HG03103 (cell line): Measurements from ENCODE around the gene CRY2.

Experiments used
- ATAC-seq: cut with Tn5 transposase; IDR thresholded peaks from one replicate; pipeline ENCODE4 v1.9.1; 2021; ENCODE audit warnings: low read depth; ENCODE audit not compliant: unreplicated experiment

The CRY2 gene

DNA sequence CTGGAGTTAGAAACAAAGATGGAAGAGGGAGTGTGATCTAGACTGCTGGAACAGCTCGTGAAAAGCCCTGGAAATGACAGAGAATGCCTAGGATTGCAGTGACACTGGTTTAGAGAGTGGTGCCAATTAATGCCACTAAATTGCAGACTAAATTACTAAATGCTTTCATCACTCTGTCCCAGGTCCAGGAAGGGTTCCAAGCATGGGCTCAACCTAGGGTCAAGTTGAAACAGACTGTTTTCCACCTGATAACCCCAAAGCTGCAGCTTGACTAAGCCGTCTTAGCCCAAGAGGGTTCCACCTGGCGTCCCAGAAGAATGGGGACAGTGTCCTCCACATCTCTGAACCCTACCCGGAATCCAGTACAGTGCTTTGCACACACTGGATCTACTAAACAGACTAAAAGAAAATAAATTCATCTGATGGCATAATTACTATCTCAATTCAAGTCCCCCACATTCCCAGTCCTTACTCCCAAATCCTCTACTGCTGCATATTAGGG lies 1.1 kb upstream of the CRY2 start:
- ATAC-seq, result no peak

DNA sequence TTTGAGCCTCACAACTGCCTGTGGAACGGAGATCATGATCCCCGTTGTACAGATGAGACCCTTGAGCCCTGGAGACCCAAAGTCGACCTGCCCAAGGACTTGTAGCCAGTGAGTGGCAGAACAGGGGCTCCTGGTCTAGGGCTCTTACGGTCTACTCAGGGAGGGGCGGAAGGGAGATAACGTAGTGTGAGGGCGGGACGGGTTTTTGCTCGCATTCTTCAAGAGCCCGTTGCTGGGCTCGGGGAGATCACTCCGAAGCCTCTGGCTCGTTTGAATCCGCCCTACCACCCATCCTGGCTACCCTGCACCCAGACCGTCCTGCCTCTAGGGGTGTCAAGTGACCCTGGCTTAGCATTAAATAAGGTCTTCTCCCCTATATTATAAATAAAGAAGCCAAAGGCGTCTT lies 639 bp downstream of the CRY2 start:
- no peak for ATAC-seq

DNA sequence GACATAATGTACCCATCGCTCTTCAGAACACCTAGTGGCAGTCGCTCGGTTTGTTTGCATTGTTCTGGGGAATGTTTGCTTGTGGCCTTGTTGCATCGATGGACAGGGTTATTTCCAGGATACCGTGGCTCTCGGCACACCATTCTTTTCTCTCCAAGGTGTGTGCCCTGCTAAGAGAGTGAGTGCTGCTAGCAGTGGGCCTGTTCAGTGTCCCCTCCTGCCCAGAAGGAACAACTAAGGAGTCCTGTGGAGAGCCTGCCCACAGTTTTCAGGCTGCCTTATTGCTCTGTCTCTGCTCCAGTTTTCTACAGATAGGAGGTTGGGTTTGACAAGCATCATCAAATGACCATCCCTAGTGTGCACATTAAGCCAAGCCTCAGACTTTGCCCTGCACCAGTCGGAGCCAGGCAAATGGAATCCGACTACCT lies 1.4 kb downstream of the CRY2 start:
- ATAC-seq, result no peak

DNA sequence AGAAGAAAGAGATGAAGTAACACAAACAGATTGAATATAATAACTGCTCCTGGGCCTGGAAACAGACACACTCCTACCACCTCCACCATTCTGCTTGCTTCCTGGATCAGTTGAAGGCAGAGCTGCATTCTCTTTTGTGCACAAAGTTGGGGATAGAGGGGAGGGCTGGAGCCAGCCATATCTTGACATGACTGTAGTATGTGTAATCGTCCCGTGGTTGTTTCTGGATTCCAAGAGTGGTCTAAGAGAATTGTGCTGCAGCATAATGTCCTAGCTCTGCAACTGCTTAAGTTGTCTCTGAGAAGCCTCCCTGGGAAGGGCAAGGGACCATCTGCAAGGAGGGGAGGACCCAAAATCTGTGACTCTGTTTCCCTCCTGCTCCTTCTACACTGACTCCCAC lies 3.2 kb downstream of the CRY2 start:
- no peak for ATAC-seq

DNA sequence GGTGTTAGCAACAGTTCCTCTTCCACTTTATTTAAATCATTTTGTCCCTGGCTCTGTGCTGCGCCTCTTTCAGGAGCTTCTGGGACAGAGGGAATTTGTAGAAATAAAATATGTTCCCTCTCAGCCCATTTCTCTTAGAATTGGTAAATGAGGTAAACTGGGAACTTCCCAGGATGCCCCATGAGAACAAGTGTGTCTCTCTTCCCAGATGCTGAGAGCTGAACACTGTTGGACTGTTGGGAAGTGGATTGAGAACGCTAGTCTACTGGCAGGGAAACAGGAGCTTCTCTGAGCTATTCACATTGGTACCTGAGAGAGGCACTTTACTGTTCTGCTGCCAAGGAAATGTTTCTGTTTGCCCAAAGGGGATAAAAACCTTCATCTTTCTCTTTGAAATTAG lies 4.0 kb downstream of the CRY2 start:
- ATAC-seq, result no peak

DNA sequence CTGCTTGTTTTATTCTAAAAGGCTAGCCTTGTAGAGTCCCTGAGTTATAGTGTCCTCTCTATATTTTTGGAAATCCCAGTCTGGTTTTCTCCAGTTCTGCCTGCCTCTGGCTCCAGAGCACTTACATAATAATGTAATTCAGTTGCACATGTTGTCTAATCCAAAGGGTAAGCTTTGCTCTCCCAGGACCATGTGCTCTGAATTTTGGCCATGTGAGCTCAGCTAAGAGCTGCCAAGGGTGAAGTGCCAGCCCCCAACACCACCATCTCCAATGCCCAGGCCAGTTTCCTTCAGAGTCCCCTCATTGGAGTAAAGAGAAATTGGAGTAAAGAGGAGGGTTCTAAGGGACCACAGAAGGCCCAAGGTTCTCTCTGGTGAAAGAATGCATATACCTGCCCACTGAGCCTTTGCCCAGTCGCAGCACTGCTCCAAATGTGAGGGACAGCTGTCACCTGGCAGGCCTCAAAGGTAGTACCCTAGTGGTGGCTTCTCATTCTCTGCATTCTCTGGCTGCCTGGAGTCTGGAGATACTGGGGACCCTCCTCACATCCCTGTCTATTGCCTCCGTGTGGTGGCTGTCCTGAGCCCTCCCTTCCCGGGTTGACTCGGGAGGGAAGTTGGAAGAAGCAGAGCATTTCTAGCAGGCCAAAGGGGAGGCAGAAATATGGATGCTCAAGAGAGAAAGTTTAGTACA lies 4.9 kb downstream of the CRY2 start:
- ATAC-seq, result no peak

DNA sequence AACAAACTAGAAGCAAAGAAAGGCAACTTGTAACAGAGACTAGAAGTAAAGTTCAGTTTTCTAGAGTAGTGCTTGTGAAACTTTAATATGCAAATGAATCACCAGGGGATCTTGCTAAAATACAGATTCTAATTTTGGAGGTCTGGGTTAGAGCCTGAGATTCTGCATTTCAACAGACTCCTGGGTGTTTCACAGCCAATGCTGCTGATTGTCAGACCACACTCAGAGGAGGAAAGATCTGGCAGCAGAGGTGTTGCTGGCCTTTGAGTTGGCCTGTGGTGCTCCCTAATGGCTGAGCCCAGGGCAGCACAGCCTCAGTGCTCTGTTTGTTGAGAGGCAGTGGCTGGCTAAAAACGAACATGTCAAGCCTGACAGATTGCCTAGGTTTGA lies 5.4 kb downstream of the CRY2 start:
- ATAC-seq, result peak; percentile 50

DNA sequence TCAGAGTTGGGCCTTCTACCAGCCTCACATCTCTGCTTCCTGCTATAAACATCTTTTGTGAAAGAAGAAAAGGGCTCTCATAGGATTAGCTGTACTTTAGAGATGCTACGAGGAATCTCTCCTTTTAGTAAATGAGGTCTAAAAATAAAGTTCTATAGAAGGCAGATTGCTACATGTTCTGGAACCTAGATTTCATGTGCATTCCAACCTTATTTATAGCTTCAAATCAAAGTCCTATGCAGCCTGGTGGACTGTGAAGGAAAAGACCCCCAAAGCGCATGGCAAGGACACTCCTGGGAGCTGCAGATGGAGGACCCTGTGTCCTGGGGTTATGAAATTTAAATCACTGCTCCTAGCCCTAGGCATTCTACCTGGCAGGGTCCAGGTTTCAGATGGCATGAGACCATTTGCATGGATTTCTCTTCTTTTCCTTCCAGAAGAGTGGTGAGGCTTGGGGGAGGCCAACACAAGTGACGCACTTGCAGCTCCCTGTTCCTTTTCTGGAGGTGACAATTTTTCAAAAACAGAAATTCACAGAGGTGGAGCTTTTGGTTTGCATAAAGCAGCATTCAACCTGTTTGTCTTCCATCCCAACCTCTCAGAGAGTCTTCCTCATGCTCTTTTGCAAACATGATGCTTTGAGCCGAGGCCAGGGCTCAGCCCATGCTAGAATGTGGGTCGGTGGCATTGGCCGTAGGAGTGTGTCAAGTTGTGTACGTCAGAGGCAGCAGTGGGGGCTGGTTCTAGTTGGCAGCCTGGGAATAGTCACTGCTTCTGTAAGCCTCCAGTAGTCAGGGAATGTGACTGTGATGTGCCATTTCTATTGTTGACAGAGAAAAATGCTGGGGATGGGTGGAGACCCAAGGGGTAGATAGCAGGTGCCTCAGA lies 6.3 kb downstream of the CRY2 start:
- ATAC-seq, result no peak

DNA sequence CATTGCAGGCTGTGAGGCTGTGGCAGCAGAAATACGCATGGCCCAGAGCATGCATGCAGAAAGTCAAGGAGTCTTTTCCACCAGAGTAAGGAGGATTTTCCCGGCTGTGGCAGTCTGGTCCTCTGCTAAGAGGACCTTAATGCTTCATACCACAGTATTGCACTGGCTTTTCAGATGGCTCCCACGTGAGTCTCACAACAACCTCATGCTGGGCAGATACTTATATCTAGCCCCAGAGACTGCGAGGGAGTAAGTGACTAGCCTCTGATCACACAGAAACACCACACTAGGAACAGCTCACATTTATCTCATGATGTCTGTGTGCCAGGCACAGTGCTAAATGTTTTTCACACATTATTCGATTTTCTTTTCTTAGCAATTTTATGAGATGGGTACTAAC lies 8.0 kb downstream of the CRY2 start:
- ATAC-seq, result no peak

DNA sequence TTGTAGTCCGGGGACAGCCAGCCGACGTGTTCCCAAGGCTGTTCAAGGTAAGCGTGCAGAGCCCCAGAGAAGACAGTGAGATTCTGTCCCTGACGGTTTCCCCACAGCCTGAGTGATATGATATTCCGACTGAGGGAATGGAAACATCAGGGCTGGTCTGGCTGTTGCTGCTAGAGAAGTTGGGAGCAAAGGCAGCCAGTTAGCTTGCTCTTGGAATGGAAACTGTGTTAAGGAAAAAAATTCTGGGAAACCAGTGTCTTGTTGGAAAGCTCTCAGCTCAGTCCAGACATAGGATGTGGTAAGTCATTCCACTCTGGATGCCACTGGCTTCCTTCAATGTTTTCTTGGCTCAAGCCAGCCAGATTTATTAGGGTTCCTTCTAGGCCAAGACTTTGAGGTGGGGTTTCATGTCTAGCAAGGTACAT lies 8.8 kb downstream of the CRY2 start:
- ATAC-seq, result no peak

DNA sequence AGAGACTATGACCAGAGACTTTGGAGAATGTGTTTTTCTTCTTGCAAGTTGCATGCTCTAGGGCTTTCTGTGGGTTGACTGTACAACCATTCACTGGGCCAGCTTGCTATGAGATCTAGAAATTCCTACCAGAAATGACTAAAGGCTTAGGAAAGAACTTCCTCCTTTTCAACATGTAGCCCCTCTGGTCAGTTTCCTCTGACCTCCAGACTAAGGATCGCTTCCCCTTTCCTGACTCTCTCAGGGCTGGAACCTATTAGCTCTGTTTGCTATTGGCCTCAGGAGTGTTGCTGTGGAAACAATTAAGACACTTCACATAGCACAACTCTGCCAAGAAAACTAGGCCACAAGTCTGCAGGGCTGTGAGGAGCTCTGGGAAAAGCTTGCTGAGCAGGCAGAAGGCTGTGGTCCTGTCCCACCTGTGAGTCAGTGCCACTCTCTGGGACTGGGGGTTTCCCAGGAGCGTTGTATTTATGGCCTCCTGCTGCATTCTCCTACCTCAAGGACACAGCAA lies 10.7 kb downstream of the CRY2 start:
- no peak for ATAC-seq

DNA sequence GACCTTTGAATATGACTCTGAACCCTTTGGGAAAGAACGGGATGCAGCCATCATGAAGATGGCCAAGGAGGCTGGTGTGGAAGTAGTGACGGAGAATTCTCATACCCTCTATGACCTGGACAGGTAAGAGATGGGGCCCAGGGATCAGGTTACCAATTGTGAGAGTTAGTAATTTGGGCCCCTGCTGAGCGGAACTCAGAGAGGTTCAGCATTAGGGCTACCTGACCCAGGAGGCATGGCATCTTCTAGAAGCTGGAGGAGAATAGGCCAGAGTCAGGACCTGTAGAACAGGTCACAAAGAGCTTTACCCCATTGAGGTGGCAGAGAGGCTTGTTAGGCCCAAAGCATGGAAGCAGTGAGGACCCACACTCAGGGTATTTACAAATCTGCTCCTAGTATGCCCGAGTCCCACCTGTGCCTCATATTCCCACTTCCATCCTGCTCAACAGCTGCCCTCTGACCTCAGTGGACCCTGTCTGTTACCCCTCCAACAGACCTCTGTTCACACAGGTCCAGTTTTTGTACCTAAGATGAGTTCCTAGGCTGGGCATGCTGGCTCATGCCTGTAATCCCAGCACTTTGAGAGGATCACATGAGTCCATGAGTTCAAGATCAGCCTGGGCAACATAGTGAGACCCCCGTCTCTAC lies 11.6 kb downstream of the CRY2 start:
- no peak for ATAC-seq

DNA sequence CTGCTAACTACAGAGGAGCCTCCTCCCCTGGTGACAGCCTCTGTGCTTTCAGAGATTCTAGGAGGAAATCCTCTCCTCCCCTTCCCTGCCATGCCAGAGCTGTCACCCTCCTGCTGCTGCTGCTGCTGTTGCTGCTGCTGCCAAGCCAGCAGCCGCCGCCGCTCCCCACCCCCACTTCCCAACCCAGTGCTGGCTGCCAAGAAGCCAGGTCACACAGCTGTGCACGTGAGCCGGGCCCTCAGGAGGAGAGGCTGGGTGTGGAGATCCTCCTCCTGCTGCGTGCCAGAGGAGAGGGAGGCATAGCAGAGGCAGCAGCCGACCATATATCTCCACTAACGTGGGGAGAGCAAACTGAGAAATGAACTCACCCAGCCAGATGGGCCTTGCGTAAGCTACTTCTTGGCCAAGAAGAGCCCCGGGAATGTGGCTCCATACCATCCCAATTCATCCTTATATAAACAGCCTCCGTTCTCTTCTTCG lies 12.4 kb downstream of the CRY2 start:
- ATAC-seq, result no peak

DNA sequence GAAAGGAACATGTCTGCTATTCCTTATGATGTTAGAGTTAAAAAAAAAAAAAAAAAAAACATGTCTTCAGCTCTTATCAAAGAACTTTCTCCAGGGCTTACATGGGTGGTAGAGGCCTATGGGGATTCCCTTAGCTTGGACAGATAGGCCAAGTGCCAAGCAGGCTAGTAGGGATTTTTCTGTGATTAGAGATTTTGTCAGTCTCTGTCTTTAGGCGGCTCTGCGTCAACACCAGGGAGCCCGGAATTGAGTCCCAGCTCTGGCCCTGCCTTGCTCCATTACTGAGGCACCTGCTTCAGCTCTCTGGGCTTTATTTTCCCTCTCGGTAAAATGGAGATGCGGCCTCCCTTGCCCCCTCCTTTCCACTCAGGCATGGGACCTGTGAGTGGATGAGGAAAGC lies 13.1 kb downstream of the CRY2 start:
- ATAC-seq, result no peak

DNA sequence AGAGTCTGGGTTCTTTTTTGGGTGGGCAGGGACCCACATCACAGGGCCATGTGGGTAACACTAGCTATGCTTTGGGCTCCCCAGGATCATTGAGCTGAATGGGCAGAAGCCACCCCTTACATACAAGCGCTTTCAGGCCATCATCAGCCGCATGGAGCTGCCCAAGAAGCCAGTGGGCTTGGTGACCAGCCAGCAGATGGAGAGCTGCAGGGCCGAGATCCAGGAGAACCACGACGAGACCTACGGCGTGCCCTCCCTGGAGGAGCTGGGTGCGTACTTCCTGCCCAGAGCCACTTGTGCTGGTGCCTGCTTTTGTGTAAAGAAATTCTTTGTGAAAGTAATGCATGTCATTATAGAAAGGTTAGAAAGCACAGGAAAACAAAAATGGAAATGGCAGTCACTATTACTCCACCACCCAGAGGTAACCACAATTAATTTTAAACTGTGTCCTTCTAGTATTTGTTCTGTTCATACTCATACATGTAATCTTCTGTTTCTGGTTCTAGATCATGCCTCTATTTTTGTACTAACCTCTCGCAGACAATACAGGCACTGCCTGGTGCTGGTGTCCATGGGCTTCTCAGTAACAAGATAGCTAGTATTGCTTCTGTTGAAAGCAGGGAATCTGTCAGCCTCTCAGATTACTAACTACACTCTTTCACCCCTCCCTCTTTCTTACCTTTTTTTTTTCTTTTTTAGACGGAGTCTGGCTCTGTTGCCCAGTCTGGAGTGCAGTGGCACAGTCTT lies 13.7 kb downstream of the CRY2 start:
- no peak for ATAC-seq

DNA sequence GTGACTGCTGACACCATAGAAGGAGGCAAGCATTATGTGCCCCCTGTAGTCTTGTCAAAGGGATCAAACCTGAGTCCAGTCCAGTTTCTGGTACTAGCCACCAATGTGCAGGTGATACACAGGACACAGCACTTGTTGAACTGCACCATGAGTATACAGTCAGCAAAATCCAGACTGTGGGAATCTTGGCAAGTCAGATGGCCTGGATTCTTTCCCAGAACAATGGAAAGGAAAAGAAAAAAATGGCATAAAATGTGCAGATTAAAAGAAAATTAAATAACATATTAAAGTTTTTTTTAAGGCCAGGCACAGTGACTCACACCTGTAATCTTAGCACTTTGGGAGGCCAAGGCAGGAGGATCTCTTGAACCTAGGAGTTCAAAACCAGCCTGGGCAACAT lies 16.8 kb downstream of the CRY2 start:
- ATAC-seq, result no peak

DNA sequence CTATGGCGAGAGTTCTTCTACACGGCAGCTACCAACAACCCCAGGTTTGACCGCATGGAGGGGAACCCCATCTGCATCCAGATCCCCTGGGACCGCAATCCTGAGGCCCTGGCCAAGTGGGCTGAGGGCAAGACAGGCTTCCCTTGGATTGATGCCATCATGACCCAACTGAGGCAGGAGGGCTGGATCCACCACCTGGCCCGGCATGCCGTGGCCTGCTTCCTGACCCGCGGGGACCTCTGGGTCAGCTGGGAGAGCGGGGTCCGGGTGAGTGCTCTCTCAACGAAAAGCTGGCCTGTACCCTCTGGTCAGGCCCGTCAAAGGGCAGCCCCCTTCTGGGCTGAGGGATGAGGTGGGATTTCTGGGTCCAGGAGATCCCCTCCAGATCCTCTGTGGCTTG lies 22.3 kb downstream of the CRY2 start:
- no peak for ATAC-seq

DNA sequence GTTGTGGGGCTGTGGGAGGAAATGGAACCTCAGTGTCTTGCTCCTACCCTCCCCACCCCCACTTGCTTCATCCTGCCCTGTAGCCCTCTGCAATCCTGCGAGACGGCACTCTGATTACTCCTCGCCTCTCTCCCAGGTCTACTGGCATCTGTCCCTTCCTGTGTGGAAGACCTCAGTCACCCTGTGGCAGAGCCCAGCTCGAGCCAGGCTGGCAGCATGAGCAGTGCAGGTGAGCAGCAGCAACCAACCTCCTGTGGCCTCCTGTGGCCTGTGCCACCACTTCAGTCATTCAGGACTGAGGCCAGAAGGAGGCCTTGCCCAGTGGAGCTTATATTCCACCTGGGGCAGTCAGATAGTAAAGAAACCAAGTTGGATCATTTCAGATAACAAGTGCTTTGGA lies 23.4 kb downstream of the CRY2 start:
- no peak for ATAC-seq

DNA sequence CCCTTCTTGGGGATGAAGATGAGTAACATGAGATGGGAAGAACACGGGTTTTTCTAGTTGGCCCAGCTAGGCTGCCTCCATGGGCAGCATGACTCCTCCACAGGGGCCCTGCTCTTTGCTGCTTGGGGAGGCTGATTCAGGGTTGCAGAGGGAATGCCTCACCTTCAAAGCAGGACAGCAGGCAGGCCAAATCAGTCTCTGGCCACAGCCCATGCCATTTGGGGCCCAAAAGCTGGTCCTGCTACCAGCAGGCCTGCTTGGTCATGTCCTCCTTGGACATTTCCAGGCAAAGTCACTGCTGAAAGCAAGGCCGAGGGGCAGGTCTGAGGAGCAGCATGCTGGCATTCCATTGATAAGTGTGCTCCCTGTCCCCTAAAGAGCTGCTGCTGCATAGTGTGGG lies 24.4 kb downstream of the CRY2 start:
- ATAC-seq, result no peak

DNA sequence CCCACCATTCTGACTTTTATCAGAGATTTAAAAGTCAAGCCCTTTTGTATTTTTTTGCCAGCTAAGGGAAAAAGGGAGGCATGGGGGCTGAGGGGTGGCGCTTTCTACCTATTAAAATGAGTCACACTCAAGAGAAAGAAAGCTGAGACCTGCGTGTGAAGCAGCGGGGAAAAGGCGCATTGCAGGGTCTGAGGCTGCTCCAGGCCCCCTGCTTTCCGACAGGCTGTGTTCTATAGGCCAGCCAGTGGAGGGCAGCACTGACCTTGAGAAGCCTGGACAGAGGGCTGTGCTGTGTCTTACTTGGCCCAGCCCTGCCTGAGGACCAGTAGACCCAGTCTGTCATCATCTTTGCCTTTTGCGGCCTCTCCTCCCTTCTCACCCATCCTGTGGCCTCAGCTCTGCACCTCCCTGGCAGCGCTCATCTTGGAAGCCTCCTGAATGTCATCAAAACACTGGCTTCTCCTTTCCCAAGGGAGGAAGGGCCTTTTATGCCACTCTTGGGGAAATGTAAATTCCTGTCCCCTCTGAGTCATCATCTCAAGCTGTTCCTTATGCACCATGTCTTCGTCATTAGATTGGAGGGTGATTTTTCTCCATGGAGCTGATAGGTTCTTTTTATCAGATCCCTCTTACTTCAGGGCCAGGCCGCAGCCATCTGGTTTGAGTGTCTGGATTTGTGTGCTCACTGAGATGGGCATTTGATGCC lies 25.5 kb downstream of the CRY2 start:
- ATAC-seq, result no peak
